Measurements from ENCODE around the gene WDR7.

DNA sequence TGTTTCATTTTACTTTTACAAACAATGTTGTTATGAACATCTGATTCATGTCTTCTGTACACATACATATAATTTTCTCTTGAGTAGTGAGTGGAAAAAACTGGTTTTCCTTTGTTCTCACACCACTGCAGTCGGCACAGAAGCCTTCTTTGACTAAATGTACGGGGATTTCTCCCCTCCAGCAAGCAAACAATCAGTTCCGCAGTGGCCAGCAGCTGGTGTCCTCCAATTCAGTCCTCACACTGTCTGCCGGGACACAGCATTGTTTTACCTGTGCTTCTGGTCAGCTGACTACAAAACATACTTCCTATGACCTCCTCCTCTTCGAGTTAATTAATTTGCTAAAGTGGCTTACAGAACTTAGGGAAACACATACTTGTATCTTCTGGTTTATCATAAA lies 202.8 kb downstream of the WDR7 start:
- TF ChIP-seq, protein P1, sequence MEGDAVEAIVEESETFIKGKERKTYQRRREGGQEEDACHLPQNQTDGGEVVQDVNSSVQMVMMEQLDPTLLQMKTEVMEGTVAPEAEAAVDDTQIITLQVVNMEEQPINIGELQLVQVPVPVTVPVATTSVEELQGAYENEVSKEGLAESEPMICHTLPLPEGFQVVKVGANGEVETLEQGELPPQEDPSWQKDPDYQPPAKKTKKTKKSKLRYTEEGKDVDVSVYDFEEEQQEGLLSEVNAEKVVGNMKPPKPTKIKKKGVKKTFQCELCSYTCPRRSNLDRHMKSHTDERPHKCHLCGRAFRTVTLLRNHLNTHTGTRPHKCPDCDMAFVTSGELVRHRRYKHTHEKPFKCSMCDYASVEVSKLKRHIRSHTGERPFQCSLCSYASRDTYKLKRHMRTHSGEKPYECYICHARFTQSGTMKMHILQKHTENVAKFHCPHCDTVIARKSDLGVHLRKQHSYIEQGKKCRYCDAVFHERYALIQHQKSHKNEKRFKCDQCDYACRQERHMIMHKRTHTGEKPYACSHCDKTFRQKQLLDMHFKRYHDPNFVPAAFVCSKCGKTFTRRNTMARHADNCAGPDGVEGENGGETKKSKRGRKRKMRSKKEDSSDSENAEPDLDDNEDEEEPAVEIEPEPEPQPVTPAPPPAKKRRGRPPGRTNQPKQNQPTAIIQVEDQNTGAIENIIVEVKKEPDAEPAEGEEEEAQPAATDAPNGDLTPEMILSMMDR (IDR thresholded peaks at IDR 0.05; ENCODE audit: low read length), result no peak
- TF ChIP-seq EZH2 (IDR thresholded peaks at IDR 0.05; ENCODE audit: borderline replicate concordance, low read length), result no peak

Data from OCI-LY1 (cell line).